Heart right ventricle (tissue), 16 donors: ENCODE data around the gene GLB1L3. TPM values are rescaled to one million over a fixed set of nuclear protein-coding genes. Genes with fewer than 3 reads are reported as not detected.

Source experiments
- ATAC-seq, 8 donors: fragments of 200-7000 bp; cut with Tn5 transposase; one replicate each; pipeline ENCODE4 v1.9.1; 2020; ENCODE audit warnings: mild to moderate bottlenecking in 8 of 8, moderate library complexity in 8 of 8, moderate number of reproducible peaks in 1 of 8
- DNase-seq, 2 donors: peaks; one replicate each; pipeline ENCODE4 v3.0.0-alpha.2; 2020
- H3K27ac ChIP-seq, 10 donors: fragments of 200-600 bp; sonication (generic) in 2 of 10; one replicate each; pipeline versions ENCODE4 v1.5.0 to v1.8.0; 2020 to 2022; ENCODE audit warnings: mild to moderate bottlenecking in 3 of 10
- H3K27me3 ChIP-seq, 7 donors: fragments of 200-600 bp; one replicate each; pipeline ENCODE4 v1.8.0; 2021 to 2022; ENCODE audit warnings: mild to moderate bottlenecking in 2 of 7
- H3K36me3 ChIP-seq, 9 donors: fragments of 200-600 bp; sonication (generic) in 1 of 9; one replicate each; pipeline versions ENCODE4 v1.5.0 to v1.8.0; 2020 to 2022; ENCODE audit warnings: mild to moderate bottlenecking in 2 of 9
- H3K4me1 ChIP-seq, 9 donors: fragments of 200-600 bp; sonication (generic) in 1 of 9; one replicate each; pipeline versions ENCODE4 v1.5.0 to v1.8.0; 2020 to 2022; ENCODE audit warnings: mild to moderate bottlenecking in 4 of 9
- H3K4me3 ChIP-seq, 10 donors: fragments of 200-600 bp; sonication (generic) in 2 of 10; one replicate each; pipeline versions ENCODE4 v1.5.0 to v1.8.0; 2020 to 2022; ENCODE audit warnings: mild to moderate bottlenecking in 7 of 10, moderate library complexity in 2 of 10
- H3K9me3 ChIP-seq, 11 donors: fragments of 200-600 bp in 10 of 11; sonication (generic) in 2 of 11; one replicate each; pipeline versions ENCODE4 v1.5.0 to v1.8.0; 2013 to 2022; ENCODE audit warnings: mild to moderate bottlenecking in 2 of 11, control low read depth in 1 of 11, moderate library complexity in 1 of 11
- WGBS, 2 donors: extraction: QIAGEN DNeasy Blood & Tissue Kit; methylation state at CpG; one replicate each; pipeline ENCODE4 v1.1.7; 2013; ENCODE audit warnings: inconsistent platforms in 1 of 2; 5-methylcytosine and 5-hydroxymethylcytosine counted together
- intact Hi-C, 10 donors: fragments of 100-400 bp; cut with DNase I; formaldehyde crosslinking; loops; one replicate each; pipeline versions ENCODE4 v1.11.1 to v1.14.2; 2022
- polyA plus RNA-seq, 2 donors: library from polyadenylated mRNA; stranded (reverse); fragments of 200-250 nt; gene quantifications; one replicate each; pipeline ENCODE4 v1.2.3, GENCODE V29; 2013
- total RNA-seq, 10 donors: library from RNA; stranded (reverse); fragmentation: NEBNext Ultra II Directional in 3 of 10; extraction: Animal tissue kit (Norgen Biotek cat#: 25700) in 3 of 10; gene quantifications; one replicate each; pipeline versions ENCODE4 v1.2.1 to v1.2.4, GENCODE V29; 2021 to 2023
- TF ChIP-seq, protein P1 (sequence below), 9 donors: fragments of 200-600 bp; sonication (generic) in 2 of 9; IDR thresholded peaks; one replicate each; pipeline versions ENCODE4 v1.5.0 to v1.8.0; 2021 to 2022; ENCODE audit warnings: antibody characterized with exemption in 9 of 9, mild to moderate bottlenecking in 5 of 9, moderate library complexity in 1 of 9
- donor health status: Arrhythmogenic right ventricular cardiomyopathy.
- donor health status: ischemic (EF 13 %, LVEDD 7.1; RV severe dilation, severe dysfunction).
- donor health status: healthy with polysubstance abuse.
- donor health status: DM: no; HTN: yes; CAD: no.
- donor health status: DM: no; HTN: no; CAD: no.
- donor health status: ischemic (EF 25% LVEDD 6.9; RV normal size, moderate dysfunction).
- donor health status: ischemic (EF 25% LVEDD 5.7; RV mildly dilated, moderate dysfunction).
- donor health status: healthy.
- donor health status: DM: yes; HTN: yes; CAD: no.
- donor health status: Ischemic cardiomyopathy.
- donor health status: ischemic (EF 35%, LVEDD 5.7; RV mildly dilated, moderate dysfunction).
- donor health status: nonischemic (EF 11% LVEDD 7.7; RV severe dilation, severe dysfunction).
- donor health status: DM: yes; HTN: yes; CAD: no.
- donor health status: PGD.
- donor health status: ischemic (EF 29% LVEDD 5.4; RV normal size, mild dysfunction).
- donor health status: nonischemic (EF 23%, LVEDD 6.1; RV moderate dilation, normal function).

GLB1L3 gene
- total and polyA plus RNA-seq, 12 donors: not detected

DNA sequence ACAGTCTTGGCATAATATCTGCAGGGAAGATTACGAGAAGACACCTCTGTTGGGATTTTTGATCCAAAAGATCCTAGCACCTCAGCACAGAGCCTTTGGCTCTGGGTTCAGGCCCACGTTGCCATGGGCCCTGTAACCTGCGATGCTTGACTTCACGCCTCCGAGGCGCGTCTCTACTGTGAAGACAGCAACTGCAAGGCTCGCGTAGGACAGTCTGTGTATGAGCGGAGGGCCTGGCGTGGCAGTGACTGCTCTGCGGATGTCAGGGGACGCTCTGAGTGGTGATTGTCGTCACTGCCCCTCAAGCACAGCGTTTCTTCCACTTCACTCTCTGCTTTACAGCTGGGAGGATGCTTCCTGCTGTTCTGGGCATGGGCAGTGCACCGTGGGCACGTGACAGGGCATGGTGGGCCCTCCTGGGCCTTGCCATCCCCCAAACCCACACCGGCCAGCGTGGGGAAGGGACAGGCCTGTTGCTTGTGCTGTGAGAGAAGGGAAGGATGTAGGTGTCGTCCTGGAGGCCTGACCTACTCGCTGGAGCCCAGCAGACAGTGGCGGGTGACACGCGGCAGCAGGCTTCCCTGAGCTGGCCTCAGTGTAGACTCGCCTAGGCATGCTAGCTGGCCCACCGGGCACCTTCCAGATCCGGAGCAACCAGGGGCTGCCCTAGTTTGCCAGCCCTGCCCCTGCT lies 82.1 kb downstream of the GLB1L3 start:
- intact Hi-C loops: no loop called here
- Histone ChIP-seq H3K4me1 (peaks cover 0 to 4% (median 0%) of the 10 kb centered on the region in 9 donors), H3K36me3 (no peaks in the 10 kb centered on the region), H3K27me3 (peaks cover 0 to 45% (median 31%) of the 10 kb centered on the region in 7 donors), H3K9me3 (peaks cover 0 to 8% (median 0%) of the 10 kb centered on the region in 11 donors), H3K27ac (no peak overlapping the region), H3K4me3 (no peak overlapping the region)
- TF ChIP-seq, protein P1, sequence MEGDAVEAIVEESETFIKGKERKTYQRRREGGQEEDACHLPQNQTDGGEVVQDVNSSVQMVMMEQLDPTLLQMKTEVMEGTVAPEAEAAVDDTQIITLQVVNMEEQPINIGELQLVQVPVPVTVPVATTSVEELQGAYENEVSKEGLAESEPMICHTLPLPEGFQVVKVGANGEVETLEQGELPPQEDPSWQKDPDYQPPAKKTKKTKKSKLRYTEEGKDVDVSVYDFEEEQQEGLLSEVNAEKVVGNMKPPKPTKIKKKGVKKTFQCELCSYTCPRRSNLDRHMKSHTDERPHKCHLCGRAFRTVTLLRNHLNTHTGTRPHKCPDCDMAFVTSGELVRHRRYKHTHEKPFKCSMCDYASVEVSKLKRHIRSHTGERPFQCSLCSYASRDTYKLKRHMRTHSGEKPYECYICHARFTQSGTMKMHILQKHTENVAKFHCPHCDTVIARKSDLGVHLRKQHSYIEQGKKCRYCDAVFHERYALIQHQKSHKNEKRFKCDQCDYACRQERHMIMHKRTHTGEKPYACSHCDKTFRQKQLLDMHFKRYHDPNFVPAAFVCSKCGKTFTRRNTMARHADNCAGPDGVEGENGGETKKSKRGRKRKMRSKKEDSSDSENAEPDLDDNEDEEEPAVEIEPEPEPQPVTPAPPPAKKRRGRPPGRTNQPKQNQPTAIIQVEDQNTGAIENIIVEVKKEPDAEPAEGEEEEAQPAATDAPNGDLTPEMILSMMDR (IDR thresholded peaks at IDR 0.05): no peak
- WGBS, 2 donors: 84% methylated on average over 27 of the region's 27 CpGs
- peak in 1 of 8 donors; percentile 26 for ATAC-seq
- no peak for DNase-seq

DNA sequence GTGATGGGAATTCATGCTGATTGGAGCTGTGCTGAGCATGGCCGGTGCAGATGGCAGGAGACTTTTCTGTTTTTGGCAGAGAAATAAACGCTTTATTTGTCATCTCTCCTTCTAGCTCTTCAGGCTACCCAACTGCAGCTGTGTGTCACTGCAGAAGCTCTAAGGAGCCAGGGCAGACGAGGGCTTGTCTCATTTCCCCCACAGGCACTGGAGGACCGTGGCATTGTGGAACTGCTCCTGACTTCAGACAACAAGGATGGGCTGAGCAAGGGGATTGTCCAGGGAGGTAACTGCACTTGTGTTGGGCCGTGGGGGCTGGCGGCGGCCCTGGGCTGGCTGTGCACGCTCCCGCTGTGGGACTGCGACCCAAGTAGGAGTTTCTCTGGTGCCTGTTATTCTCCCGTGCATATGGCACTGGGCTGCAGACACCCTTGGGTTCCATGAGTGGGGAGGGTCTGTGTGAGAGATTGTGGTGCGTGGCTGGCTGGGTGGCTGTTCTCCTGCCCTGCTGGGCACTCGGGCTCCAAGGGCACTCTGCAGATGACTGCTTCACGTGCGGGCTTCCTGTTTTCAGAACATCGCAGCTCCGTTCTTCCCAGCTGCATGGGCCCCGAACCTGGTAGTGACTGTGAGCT lies 82.8 kb downstream of the GLB1L3 start:
- 80 to 81% methylated on average over 18 of the region's 18 CpGs for WGBS, 2 donors
- peaks cover 0 to 1% (median 0%) of the 10 kb centered on the region in 11 donors for H3K9me3 ChIP-seq
- H3K27ac ChIP-seq: no peak overlapping the region
- no peak for ATAC-seq
- peaks cover 0 to 51% (median 35%) of the 10 kb centered on the region in 7 donors for H3K27me3 ChIP-seq
- no peaks in the 10 kb centered on the region for H3K36me3 ChIP-seq
- TF ChIP-seq, protein P1 (IDR thresholded peaks at IDR 0.05): no peak
- H3K4me1 ChIP-seq: peaks cover 0 to 4% (median 0%) of the 10 kb centered on the region in 9 donors
- DNase-seq: no peak
- intact Hi-C loops: no loop called here
- H3K4me3 ChIP-seq: no peak overlapping the region

DNA sequence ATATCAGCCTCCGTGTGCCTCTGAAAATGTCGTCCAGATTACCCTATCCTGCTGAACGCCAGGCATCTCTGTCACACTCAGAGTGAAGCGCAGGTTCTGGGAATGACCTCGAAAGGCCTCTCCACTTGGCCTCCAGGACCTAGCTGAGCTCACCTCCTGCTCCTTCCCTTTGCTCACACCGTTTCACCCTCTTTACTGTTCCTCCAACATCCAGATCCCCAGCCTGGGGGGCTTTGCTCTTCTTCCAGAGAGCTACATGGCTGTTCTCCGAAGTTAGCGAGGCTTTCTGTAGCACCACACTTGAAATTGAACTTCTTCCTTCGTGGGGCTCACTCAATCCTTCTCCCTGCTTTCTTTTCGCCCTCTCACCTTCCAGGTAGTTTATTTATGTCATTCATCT lies 83.5 kb downstream of the GLB1L3 start:
- Histone ChIP-seq H3K27ac (no peak overlapping the region), H3K36me3 (no peaks in the 10 kb centered on the region), H3K4me3 (no peak overlapping the region), H3K4me1 (peaks cover 0 to 4% (median 0%) of the 10 kb centered on the region in 9 donors), H3K9me3 (no peaks in the 10 kb centered on the region), H3K27me3 (peaks cover 0 to 55% (median 42%) of the 10 kb centered on the region in 7 donors)
- no peak for DNase-seq
- intact Hi-C loops: loop anchor here in 1 of 10 donors (2.0 kb wide), 1 partner anchor 509 kb away; no protein-coding TSS in a partner anchor
- 82 to 84% methylated on average over 10 of the region's 10 CpGs for WGBS, 2 donors
- ATAC-seq: no peak
- TF ChIP-seq, protein P1 (IDR thresholded peaks at IDR 0.05): no peak

DNA sequence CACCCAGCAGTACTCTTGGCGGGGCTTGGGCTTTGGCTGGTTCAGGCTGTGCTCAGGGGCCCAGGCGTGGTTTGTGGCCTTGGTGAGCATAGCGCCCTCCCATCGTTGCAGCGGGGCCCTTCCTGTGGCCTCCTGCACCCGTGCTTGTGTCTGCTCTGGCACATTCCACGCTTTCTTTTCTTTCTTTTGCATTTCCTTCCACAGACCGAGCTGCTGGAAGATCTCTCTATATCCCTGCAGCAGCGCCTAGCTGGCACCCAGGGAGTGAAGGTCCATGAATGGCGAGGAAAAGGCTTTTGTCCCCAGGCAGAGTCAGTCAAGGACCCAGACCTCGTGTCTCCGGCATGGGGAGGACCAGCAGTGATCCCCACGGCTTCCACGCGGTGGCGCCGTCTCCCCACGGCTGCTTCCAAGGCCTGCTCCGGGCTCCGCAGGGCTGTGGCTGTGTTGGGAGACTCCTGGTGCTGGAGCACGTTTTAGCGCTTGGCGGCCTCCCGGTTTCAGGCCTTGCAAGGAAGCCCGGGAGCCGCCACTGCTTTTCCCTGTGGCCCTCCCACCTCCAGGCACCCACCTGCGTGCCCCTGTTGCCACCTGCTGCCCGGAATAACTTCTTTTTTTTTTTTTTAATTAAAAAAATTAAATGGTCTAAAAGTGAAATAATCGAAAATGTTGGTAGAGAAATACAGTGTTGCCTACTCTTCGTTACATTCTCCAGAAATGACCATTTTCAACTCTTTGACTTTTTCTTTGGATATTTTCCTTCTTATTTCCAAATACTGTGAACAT lies 84.1 kb downstream of the GLB1L3 start:
- TF ChIP-seq, protein P1 (IDR thresholded peaks at IDR 0.05): peak; percentile 53 to 83 (median 80)
- ATAC-seq (peak; percentile 78 to 91 (median 88)), DNase-seq (peak; percentile 63 to 78)
- Histone ChIP-seq H3K27ac (no peak overlapping the region), H3K27me3 (peaks cover 0 to 58% (median 47%) of the 10 kb centered on the region in 7 donors), H3K4me1 (peaks cover 0 to 4% (median 0%) of the 10 kb centered on the region in 9 donors), H3K36me3 (no peaks in the 10 kb centered on the region), H3K4me3 (no peak overlapping the region), H3K9me3 (no peaks in the 10 kb centered on the region)
- intact Hi-C loops: loop anchor here in 1 of 10 donors (2.0 kb wide), 1 partner anchor 509 kb away; no protein-coding TSS in a partner anchor
- whole genome bisulfite sequencing, 2 donors: 22 to 23% methylated on average over 30 of the region's 30 CpGs
